ENCODE data around the gene KHSRP. TPM values are rescaled to one million over a fixed set of nuclear protein-coding genes. Genes with fewer than 3 reads are reported as not detected.
"Not testable (repeated sequence)": the region's sequence is repeated elsewhere in the genome, so short reads cannot be mapped to it uniquely, and the experiment has no call there.

KHSRP gene
- total RNA-seq, 1 donor from 2014 or later, result 65.2 TPM

DNA sequence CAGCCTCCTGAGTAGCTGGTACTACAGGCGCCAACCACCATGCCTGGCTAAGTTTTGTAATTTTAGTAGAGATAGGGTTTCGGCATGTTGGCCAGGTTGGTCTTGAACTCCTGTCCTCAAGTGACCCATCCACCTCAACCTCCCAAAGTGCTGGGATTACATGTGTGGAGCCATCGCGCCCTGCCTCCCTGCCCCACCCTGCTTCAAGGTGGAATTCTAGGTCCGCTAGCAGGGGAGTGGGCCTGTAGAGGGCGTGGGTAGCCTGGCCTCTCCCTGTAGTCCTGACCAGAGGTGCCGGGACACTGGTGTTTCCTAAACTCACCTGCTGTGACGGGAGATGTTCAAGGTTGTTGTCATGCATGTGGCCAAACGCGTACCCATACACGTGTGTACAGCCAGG lies 8.6 kb upstream of the KHSRP start:
- H3K9me3 ChIP-seq (ENCODE audit: control insufficient read depth in 3 of 3, low read length in 3 of 3), result no peaks in the 10 kb centered on the region
- H3K4me3 ChIP-seq (ENCODE audit: low read length in 3 of 3), result no peak overlapping the region
- H3K36me3 ChIP-seq (ENCODE audit: control insufficient read depth in 3 of 3, insufficient read depth in 3 of 3, low read length in 3 of 3), result no peaks in the 10 kb centered on the region
- H3K27me3 ChIP-seq (ENCODE audit: control insufficient read depth in 3 of 3, insufficient read depth in 3 of 3, low read length in 3 of 3), result peaks cover 0 to 16% (median 0%) of the 10 kb centered on the region in 3 donors
- H3K4me1 ChIP-seq (ENCODE audit: control insufficient read depth in 3 of 3, insufficient read depth in 3 of 3, low read length in 3 of 3), result no peaks in the 10 kb centered on the region
- no peak overlapping the region for H3K27ac ChIP-seq (ENCODE audit: low read depth, low read length)
- no peak overlapping the region for H3K9ac ChIP-seq (ENCODE audit: low read depth in 1 of 3, low read length in 3 of 3)

- Histone ChIP-seq H3K9me3 (ENCODE audit: control insufficient read depth in 3 of 3, low read length in 3 of 3) (no peaks in the 10 kb centered on the region), H3K27ac (ENCODE audit: low read depth, low read length) (no peak overlapping the region), H3K4me3 (ENCODE audit: low read length in 3 of 3) (no peak overlapping the region), H3K27me3 (ENCODE audit: control insufficient read depth in 3 of 3, insufficient read depth in 3 of 3, low read length in 3 of 3) (peaks cover 0 to 16% (median 0%) of the 10 kb centered on the region in 3 donors), H3K9ac (ENCODE audit: low read depth in 1 of 3, low read length in 3 of 3) (no peak overlapping the region), H3K4me1 (ENCODE audit: control insufficient read depth in 3 of 3, insufficient read depth in 3 of 3, low read length in 3 of 3) (no peaks in the 10 kb centered on the region), H3K36me3 (ENCODE audit: control insufficient read depth in 3 of 3, insufficient read depth in 3 of 3, low read length in 3 of 3) (no peaks in the 10 kb centered on the region)
These were observed 7.3 kb upstream of the KHSRP start for GRCh38 chr19:6431891-6432290.

DNA sequence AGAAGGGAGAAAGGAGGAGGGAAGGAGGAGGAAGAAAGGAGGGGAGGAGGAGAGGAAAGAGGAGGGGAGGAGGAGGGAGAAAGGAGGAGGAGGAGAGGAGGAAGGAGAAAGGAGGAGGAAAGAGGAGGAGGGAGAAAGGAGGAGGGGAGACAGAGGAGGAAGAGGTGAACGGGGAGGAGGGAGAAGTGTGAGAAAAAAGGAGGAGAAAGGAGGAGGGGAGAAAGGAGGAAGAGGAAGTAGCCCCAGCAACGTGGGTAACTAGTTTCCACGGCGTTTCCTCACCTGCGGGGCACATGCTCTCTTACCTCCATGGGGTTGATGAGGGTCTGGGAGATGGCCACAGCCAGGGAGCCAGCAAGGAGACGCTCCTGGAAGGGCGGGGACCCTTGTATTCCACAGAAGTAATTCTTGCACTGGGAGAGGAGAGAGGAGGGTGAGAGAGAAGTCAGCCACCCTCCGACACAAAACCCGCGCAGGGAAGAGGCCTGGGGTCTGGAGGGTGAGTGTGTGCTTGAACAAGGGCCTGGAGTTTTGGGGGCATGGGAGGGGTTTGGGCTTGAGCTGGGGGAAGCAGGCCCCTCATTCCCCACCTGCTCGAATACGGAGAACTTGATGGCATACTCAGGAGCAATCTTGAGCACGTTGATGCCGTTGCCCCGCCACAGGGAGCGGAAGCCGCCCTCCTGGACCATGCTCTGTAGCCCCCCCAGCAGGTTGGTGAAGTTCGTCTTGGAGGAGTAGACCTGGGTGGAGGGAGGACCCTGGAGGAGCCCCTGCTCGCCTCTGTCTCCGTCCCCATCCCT lies 5.0 kb upstream of the KHSRP start:
- no peaks in the 10 kb centered on the region for H3K9me3 ChIP-seq (ENCODE audit: control insufficient read depth in 3 of 3, low read length in 3 of 3)
- peaks cover 5 to 8% (median 5%) of the 10 kb centered on the region in 3 donors for H3K4me1 ChIP-seq (ENCODE audit: control insufficient read depth in 3 of 3, insufficient read depth in 3 of 3, low read length in 3 of 3)
- H3K36me3 ChIP-seq (ENCODE audit: control insufficient read depth in 3 of 3, insufficient read depth in 3 of 3, low read length in 3 of 3), result no peaks in the 10 kb centered on the region
- H3K27me3 ChIP-seq (ENCODE audit: control insufficient read depth in 3 of 3, insufficient read depth in 3 of 3, low read length in 3 of 3), result peaks cover 0 to 16% (median 0%) of the 10 kb centered on the region in 3 donors
- no peak overlapping the region for H3K9ac ChIP-seq (ENCODE audit: low read depth in 1 of 3, low read length in 3 of 3)
- H3K27ac ChIP-seq (ENCODE audit: low read depth, low read length), result no peak overlapping the region
- H3K4me3 ChIP-seq (ENCODE audit: low read length in 3 of 3), result no peak overlapping the region

DNA sequence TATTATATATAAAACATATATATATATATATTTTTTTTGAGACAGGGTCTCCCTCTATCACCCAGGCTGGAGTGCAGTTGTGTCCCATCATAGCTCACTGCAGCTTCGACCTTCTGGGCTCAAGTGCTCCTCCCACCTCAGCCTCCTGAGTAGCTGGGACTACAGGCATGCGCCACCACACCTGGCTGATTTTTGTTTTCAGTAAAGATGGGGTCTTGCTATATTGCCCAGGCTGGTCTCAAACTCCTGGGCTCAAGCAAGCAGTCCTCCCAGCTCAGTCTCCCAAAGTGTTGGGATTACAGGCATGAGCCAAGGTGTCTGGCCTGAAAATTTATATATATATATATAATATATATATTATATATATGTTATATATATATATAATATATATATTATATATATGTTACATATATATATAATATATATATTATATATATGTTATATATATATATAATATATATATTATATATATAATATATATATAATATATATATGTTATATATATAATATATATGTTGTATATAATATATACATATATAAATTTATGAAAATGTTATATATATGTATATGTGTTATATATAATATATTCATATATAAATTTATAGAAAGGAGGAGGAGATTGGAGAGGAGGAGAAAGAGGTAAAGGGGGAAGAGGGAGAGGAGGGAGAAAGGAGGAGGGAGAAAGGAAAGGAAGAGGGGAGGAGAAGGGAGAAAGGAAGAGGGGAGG lies 4.2 kb upstream of the KHSRP start:
- not testable (repeated sequence) for H3K9me3 ChIP-seq (ENCODE audit: control insufficient read depth in 3 of 3, low read length in 3 of 3); H3K9ac ChIP-seq (ENCODE audit: low read depth in 1 of 3, low read length in 3 of 3); H3K4me3 ChIP-seq (ENCODE audit: low read length in 3 of 3); H3K27ac ChIP-seq (ENCODE audit: low read depth, low read length); H3K4me1 ChIP-seq (ENCODE audit: control insufficient read depth in 3 of 3, insufficient read depth in 3 of 3, low read length in 3 of 3); H3K36me3 ChIP-seq (ENCODE audit: control insufficient read depth in 3 of 3, insufficient read depth in 3 of 3, low read length in 3 of 3)
- peaks cover 0 to 16% (median 0%) of the 10 kb centered on the region in 3 donors for H3K27me3 ChIP-seq (ENCODE audit: control insufficient read depth in 3 of 3, insufficient read depth in 3 of 3, low read length in 3 of 3)

GRCh38 chr19:6427131-6427530 lies 2.5 kb upstream of the KHSRP start:
- no peak overlapping the region for H3K9ac ChIP-seq (ENCODE audit: low read depth in 1 of 3, low read length in 3 of 3)
- peaks cover 20 to 26% (median 21%) of the 10 kb centered on the region in 3 donors for H3K4me1 ChIP-seq (ENCODE audit: control insufficient read depth in 3 of 3, insufficient read depth in 3 of 3, low read length in 3 of 3)
- H3K36me3 ChIP-seq (ENCODE audit: control insufficient read depth in 3 of 3, insufficient read depth in 3 of 3, low read length in 3 of 3), result peaks cover 0 to 3% (median 0%) of the 10 kb centered on the region in 3 donors
- peaks cover 0 to 12% (median 0%) of the 10 kb centered on the region in 3 donors for H3K27me3 ChIP-seq (ENCODE audit: control insufficient read depth in 3 of 3, insufficient read depth in 3 of 3, low read length in 3 of 3)
- H3K27ac ChIP-seq (ENCODE audit: low read depth, low read length), result no peak overlapping the region
- H3K4me3 ChIP-seq (ENCODE audit: low read length in 3 of 3), result no peak overlapping the region
- no peaks in the 10 kb centered on the region for H3K9me3 ChIP-seq (ENCODE audit: control insufficient read depth in 3 of 3, low read length in 3 of 3)

GRCh38 chr19:6425732-6426620 lies 1.4 kb upstream of the KHSRP start:
- Histone ChIP-seq H3K27me3 (ENCODE audit: control insufficient read depth in 3 of 3, insufficient read depth in 3 of 3, low read length in 3 of 3) (peaks cover 0 to 8% (median 0%) of the 10 kb centered on the region in 3 donors), H3K4me3 (ENCODE audit: low read length in 3 of 3) (peak overlapping the region; percentile 58 to 60 (median 59)), H3K4me1 (ENCODE audit: control insufficient read depth in 3 of 3, insufficient read depth in 3 of 3, low read length in 3 of 3) (peaks cover 24 to 33% (median 24%) of the 10 kb centered on the region in 3 donors), H3K27ac (ENCODE audit: low read depth, low read length) (peak overlapping the region; percentile 91), H3K9me3 (ENCODE audit: control insufficient read depth in 3 of 3, low read length in 3 of 3) (no peaks in the 10 kb centered on the region), H3K36me3 (ENCODE audit: control insufficient read depth in 3 of 3, insufficient read depth in 3 of 3, low read length in 3 of 3) (peaks cover 2 to 8% (median 5%) of the 10 kb centered on the region in 3 donors), H3K9ac (ENCODE audit: low read depth in 1 of 3, low read length in 3 of 3) (peak overlapping the region; percentile 20 to 67 (median 64))

- Histone ChIP-seq H3K4me1 (ENCODE audit: control insufficient read depth in 3 of 3, insufficient read depth in 3 of 3, low read length in 3 of 3) (peaks cover 24 to 39% (median 27%) of the 10 kb centered on the region in 3 donors), H3K9me3 (ENCODE audit: control insufficient read depth in 3 of 3, low read length in 3 of 3) (no peaks in the 10 kb centered on the region), H3K36me3 (ENCODE audit: control insufficient read depth in 3 of 3, insufficient read depth in 3 of 3, low read length in 3 of 3) (peaks cover 11 to 16% (median 13%) of the 10 kb centered on the region in 3 donors), H3K27ac (ENCODE audit: low read depth, low read length) (peak overlapping the region; percentile 91), H3K27me3 (ENCODE audit: control insufficient read depth in 3 of 3, insufficient read depth in 3 of 3, low read length in 3 of 3) (peaks cover 0 to 8% (median 0%) of the 10 kb centered on the region in 3 donors), H3K4me3 (ENCODE audit: low read length in 3 of 3) (peak overlapping the region; percentile 58 to 60 (median 59)), H3K9ac (ENCODE audit: low read depth in 1 of 3, low read length in 3 of 3) (peak overlapping the region; percentile 20 to 67 (median 64))
These were observed 524 bp upstream of the KHSRP start for GRCh38 chr19:6424939-6425731.

- Histone ChIP-seq H3K4me1 (ENCODE audit: control insufficient read depth in 3 of 3, insufficient read depth in 3 of 3, low read length in 3 of 3) (peaks cover 24 to 39% (median 27%) of the 10 kb centered on the region in 3 donors), H3K4me3 (ENCODE audit: low read length in 3 of 3) (peak overlapping the region; percentile 84 to 92 (median 87)), H3K36me3 (ENCODE audit: control insufficient read depth in 3 of 3, insufficient read depth in 3 of 3, low read length in 3 of 3) (peaks cover 25 to 31% (median 28%) of the 10 kb centered on the region in 3 donors), H3K27ac (ENCODE audit: low read depth, low read length) (peak overlapping the region; percentile 76), H3K27me3 (ENCODE audit: control insufficient read depth in 3 of 3, insufficient read depth in 3 of 3, low read length in 3 of 3) (no peaks in the 10 kb centered on the region), H3K9me3 (ENCODE audit: control insufficient read depth in 3 of 3, low read length in 3 of 3) (no peaks in the 10 kb centered on the region), H3K9ac (ENCODE audit: low read depth in 1 of 3, low read length in 3 of 3) (peak overlapping the region; percentile 69 to 91 (median 90))
These were observed 964 bp downstream of the KHSRP start for GRCh38 chr19:6423499-6424194.

Measured in skeletal muscle tissue (tissue), 4 donors.